HG03139 (cell line): ENCODE results near the gene STX4.
"Not testable (repeated sequence)": the region's sequence is repeated elsewhere in the genome, so short reads cannot be mapped to it uniquely, and the experiment has no call there.

Experiments
- ATAC-seq: cut with Tn5 transposase; IDR thresholded peaks from one replicate; pipeline ENCODE4 v1.9.1; 2021; ENCODE audit not compliant: unreplicated experiment

Gene STX4

GRCh38 chr16:31017756-31018155 lies 15.6 kb upstream of the STX4 start:
- not testable (repeated sequence) for ATAC-seq

DNA sequence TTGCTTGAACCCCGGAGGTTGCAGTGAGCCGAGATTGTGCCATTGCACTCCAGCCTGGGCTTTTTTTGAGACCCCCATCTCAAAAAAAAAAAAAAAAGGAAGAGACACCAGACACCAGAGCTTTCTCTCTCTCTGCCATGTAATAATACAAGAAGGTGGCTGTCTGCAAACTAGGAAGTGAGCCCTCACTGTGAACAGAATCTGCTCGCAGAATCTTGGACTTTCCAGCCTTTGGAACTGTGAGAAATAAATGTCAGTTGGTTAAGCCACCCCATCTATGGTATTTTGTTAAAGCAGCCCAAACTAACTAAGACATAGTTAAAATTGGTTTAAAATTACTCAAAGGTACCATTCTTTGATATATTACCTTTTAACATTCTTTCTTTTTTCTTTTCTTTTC lies 12.8 kb upstream of the STX4 start:
- no peak for ATAC-seq

DNA sequence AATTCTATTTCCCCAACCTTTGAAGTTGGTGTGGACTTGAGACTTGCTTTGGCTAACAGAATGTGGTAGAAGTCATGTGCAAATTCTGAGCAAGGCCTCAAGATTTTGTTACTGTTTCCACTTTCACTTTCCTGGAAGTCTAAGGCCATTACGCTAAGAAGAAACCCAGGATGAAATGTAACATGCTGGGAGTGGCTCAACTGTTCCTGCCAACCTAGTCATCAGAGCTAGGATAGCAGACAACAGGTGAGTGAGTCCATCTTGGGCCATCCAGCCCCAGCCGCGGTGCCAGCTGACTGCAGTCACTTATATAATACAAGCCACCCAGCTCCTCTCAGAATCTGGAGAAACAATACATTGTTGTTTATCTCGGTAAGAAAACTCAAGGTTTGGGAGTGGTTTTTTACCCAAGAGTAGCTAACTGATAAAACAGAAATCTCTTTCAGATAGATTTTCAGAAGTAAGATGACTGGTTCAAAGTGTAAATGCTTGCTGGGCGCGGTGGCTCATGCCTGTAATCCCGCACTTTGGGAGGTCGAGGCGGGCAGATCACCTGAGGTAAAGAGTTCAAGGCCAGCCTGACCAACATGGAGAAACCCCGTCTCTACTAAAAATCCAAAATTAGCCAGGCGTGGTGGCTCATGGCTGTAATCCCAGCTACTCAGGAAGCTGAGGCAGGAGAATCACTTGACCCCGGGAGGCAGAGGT lies 10.7 kb upstream of the STX4 start:
- ATAC-seq = no peak

DNA sequence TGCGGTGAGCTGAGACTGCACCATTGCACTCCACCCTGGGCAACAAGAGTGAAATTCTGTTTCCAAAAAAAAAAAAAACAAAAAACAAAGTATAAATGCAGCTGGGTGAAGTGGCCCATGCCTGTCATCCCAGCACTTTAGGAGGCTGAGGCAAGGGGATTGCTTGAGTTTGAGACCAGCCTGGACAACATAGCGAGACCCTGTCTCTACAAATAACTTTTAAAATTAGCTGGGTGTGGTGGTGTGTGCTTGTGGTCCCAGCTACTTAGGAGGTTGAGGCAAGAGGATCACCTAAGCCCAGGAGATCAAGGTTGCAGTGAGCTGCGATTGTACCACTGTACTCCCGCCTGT lies 10.1 kb upstream of the STX4 start:
- no peak for ATAC-seq

DNA sequence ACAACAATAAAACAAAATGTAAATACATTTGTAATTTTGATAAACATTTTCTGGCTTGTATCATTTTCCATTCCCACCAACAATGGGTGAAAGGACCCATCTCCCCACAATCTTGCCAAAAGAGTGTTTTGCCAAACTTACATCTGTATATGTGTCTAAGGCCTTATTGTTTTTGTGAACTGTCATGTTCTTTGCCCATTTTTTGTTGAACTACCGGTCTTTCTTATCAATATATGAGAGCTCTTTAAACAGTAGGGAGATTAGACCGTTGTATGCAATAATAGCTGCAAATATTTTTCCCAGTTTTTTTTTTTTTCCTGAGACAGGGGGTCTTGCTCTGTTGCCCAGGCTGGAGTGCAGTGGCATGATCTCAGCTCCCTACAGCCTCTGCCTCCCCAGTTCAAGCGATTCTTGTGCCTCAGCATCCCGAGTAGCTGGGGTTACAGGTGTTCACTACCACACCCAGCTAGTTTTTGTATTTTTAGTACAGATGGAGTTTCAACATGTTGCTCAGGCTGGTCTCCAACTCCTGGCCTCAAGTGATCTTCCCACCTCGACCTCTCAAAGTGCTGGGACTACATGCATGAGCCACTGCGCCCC lies 9.6 kb upstream of the STX4 start:
- no peak for ATAC-seq

DNA sequence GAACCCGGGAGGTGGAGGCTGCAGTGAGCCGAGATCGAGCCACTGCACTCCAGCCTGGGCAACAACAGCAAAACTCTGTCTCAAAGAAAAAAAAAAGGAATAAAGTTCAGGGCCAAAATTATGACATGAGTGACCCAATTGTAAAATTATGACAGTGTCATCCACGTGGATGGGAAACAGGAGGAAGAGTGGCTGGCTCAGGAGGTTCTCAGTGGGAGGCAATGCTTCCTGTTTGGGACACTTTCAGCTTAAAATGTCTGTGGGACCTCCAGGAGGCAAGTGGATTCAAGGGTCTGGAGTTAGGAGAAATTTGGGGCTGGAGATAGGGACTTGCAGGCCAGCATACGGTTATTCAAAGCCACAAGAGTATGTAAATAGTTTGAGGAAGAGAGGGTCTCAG lies 8.0 kb upstream of the STX4 start:
- no peak for ATAC-seq

DNA sequence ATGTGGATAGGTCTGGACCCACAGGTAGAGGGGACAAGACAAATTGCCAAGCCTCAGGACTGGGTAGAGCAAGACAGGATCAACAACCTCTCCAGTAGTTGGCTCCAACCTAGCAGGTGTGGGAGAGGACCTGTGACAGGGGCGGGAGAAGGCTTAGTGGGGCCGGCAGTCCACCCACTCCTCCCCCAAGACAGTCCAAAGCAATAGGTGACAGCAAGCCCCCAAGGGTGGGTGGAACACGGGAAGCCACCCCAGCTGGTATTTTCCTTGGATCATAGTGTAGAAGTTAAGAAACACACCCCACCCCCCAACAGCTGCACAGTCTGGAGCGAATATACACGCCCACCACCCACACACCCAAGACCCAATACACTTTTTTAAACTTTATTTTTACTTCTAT lies 4.1 kb upstream of the STX4 start:
- ATAC-seq = no peak

- no peak for ATAC-seq
Measured at GRCh38 chr16:31031276-31031675, 2.1 kb upstream of the STX4 start.

- ATAC-seq = peak; percentile 30
Measured at GRCh38 chr16:31033709-31034492, 543 bp downstream of the STX4 start.

DNA sequence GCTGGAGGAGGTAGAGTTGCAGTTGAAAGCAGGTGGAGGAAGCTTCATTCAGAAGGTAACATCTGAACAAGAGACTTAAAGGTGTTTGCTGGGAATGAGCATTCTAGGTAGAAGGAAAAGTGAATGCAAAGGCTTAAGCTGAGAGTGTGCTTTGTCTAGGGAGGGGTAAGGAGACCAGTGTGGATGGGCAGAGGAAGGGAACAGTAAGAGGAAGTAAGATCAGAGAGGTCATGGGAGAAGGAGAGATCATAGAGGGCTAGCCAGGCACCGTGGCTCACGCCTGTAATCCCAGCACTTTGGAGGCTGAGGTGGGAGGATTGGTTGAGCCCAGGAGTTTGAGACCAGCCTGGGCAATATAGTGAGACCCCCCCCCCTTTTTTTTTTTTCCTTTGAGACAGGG lies 3.3 kb downstream of the STX4 start:
- ATAC-seq = no peak

GRCh38 chr16:31038993-31039392 lies 5.6 kb downstream of the STX4 start:
- ATAC-seq = no peak

GRCh38 chr16:31042866-31043265 lies 9.5 kb downstream of the STX4 start:
- no peak for ATAC-seq

GRCh38 chr16:31043352-31043751 lies 10.0 kb downstream of the STX4 start:
- no peak for ATAC-seq

- ATAC-seq = no peak
Measured at GRCh38 chr16:31043898-31044481, 10.6 kb downstream of the STX4 start.

DNA sequence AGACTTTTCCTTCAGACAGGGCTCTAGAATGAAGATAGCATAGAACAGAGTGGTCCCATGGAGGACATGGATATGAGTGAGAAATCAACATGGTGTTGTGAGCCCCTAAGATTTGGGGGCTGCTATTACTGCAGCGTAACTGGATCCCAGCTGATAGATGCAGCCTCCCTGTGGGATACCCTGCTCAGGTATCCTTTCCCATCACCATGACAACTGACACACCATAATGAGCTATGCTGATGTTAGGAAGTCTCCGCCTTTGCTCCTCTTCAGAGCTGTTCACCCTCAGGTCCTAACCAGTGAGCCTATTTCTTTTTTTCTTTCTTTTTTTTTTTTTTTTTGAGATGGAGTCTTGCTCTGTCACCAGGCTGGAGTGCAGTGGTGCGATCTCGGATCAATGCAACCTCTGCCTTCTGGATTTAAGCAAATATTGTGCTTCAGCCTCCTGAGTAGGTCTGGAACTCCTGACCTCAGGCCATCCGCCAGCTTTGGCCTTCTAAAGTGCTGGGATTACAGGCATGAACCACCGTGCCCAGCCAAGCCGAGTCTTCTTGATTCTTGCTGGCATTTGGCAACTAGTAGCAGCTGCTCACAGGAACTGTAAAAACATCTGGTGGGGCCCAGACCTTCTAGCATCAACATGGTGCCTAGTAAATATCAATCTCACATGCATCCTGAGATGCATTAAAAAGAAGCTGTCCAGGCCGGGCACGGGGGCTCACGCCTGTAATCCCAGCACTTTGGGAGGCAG lies 17.1 kb downstream of the STX4 start:
- no peak for ATAC-seq

DNA sequence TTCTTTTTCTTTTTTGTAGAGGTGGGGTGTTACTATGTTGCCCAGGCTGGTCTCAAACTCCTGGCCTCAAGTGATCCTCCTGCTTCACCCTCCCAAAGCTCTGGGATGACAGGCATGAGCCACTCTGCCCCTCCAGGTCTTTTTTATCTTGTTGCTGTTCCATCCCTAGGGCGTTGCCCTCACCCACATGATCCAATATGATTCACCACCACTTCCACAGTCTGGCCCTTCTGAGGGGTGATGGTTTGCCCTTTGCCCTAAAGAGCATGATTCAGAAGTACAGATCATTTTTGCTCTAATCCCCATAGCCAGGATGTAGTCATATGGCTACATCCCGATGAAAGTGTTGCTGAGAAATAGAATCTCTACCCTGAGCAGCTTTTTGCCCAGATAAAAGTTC lies 18.8 kb downstream of the STX4 start:
- no peak for ATAC-seq

- ATAC-seq = no peak
Measured at GRCh38 chr16:31055613-31056012, 22.3 kb downstream of the STX4 start.

- ATAC-seq = no peak
Measured at GRCh38 chr16:31061126-31061812, 27.9 kb downstream of the STX4 start.

GRCh38 chr16:31061813-31062440 lies 28.6 kb downstream of the STX4 start:
- no peak for ATAC-seq

DNA sequence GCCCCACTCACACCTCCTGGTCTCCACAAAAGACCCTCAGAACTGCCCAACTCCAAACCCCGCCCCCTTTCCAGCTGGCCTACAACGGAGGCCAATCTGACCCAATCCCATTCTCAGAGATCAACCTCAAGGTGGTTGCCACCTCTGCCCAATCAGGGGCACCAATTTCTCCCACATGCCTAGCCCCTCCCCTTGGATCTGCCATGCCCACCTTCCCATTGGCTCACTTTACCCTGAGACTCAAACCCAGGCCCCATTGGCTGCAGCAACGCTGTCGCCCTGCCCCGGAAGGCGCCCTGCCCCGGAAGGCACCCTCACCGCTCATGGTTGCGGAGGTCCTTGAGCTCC lies 30.1 kb downstream of the STX4 start:
- ATAC-seq = no peak
